Transverse colon (tissue), 3 donors: ENCODE measurements around the gene STARD7.

Source experiments
- CTCF ChIP-seq, 5 experiments: fragments of 200-600 bp in 3 of 5; fragments of 450-650 bp in 2 of 5; sonication (generic) in 3 of 5; IDR thresholded peaks; 1 replicate in 2 of 5; 2 replicates in 3 of 5; pipeline ENCODE4 v1.5.1; 2016 to 2017; ENCODE audit warnings: antibody characterized with exemption in 5 of 5, inconsistent platforms in 3 of 5, mild to moderate bottlenecking in 2 of 5, moderate library complexity in 1 of 5
- POLR2A ChIP-seq: fragments of 450-650 bp; IDR thresholded peaks from one replicate; pipeline ENCODE4 v1.6.1; 2016; ENCODE audit warnings: antibody characterized with exemption, mild to moderate bottlenecking, moderate library complexity

GRCh38 chr2:96212339-96212738 is 3.7 kb upstream of the STARD7 start:
- TF ChIP-seq CTCF (IDR thresholded peaks at IDR 0.05) (no peak), POLR2A (no peak)
